WTC11 (cell line): ENCODE measurements around the gene ELAC2. TPM values are rescaled to one million over a fixed set of nuclear protein-coding genes. Genes with fewer than 3 reads are reported as not detected.
A peak's percentile ranks its signal among the peaks of the same experiment; 100 is the strongest.
"Not testable (repeated sequence)": the region's sequence is repeated elsewhere in the genome, so short reads cannot be mapped to it uniquely, and the experiment has no call there.

ENCODE experiments used
- ATAC-seq: fragments of 200-7000 bp; cut with Tn5 transposase; 2 replicates; pipeline ENCODE4 v1.10.0; 2021; ENCODE audit warnings: mild to moderate bottlenecking, moderate library complexity
- CTCF ChIA-PET: fragments of 300-600 bp; sonication (Branson Sonifier 250); formaldehyde crosslinking; loops from one replicate; lab custom pipeline; 2021; ENCODE audit warnings: antibody characterized with exemption; lab: Charles Lee
- POLR2A ChIA-PET: fragments of 350-600 bp; sonication (Branson Sonifier 250); formaldehyde crosslinking; loops from one replicate; lab custom pipeline; 2021; ENCODE audit warnings: antibody characterized with exemption; lab: Charles Lee
- DNase-seq: peaks from one replicate; pipeline ENCODE4 v3.0.0; 2021; ENCODE audit warnings: low spot score
- H3K27ac Mint-ChIP-seq: 2 replicates; pipeline ENCODE4 v1.8.0; 2021; ENCODE audit warnings: mixed read lengths
- H3K27me3 Mint-ChIP-seq: 2 replicates; pipeline ENCODE4 v1.8.0; 2021; ENCODE audit warnings: low read depth, mild to moderate bottlenecking, moderate library complexity, mixed read lengths
- H3K36me3 Mint-ChIP-seq: 2 replicates; pipeline ENCODE4 v1.8.0; 2021; ENCODE audit warnings: mixed read lengths
- H3K4me1 Mint-ChIP-seq: 2 replicates; pipeline ENCODE4 v1.8.0; 2022; ENCODE audit warnings: mixed read lengths
- H3K4me3 Mint-ChIP-seq: 2 replicates; pipeline ENCODE4 v1.8.0; 2021; ENCODE audit warnings: mild to moderate bottlenecking, moderate library complexity, mixed read lengths
- H3K9me3 Mint-ChIP-seq: 2 replicates; pipeline ENCODE4 v1.8.0; 2021; ENCODE audit warnings: mixed read lengths
- ELF4 ChIP-seq: sonication (generic); formaldehyde crosslinking; IDR thresholded peaks from 2 replicates; pipeline ENCODE4 v1.8.1; 2022; ENCODE audit warnings: low read depth, mild to moderate bottlenecking, moderate library complexity, missing genetic modification reagents
- ESRRA ChIP-seq: sonication (generic); formaldehyde crosslinking; IDR thresholded peaks from 2 replicates; pipeline ENCODE4 v1.8.1; 2022; ENCODE audit warnings: mild to moderate bottlenecking, missing genetic modification reagents, borderline replicate concordance
- GRHL2 ChIP-seq: fragments of 250-450 bp; sonication (Bioruptor Pico); IDR thresholded peaks from 2 replicates; pipeline ENCODE4 v1.8.0; 2022; ENCODE audit warnings: mild to moderate bottlenecking, moderate library complexity; ENCODE audit not compliant: insufficient replicate concordance, severe bottlenecking
- HMGA2 ChIP-seq: fragments of 250-450 bp; sonication (Bioruptor Pico); IDR thresholded peaks from 2 replicates; pipeline ENCODE4 v1.4.0; 2021; ENCODE audit warnings: mild to moderate bottlenecking, moderate library complexity
- JAZF1 ChIP-seq: fragments of 250-450 bp; sonication (Bioruptor Pico); IDR thresholded peaks from 2 replicates; pipeline ENCODE4 v1.9.0; 2021; ENCODE audit warnings: moderate library complexity, mild to moderate bottlenecking, inconsistent platforms
- OVOL2 ChIP-seq: fragments of 250-450 bp; sonication (Bioruptor Pico); IDR thresholded peaks from 2 replicates; pipeline ENCODE4 v1.9.0; 2021; ENCODE audit warnings: mild to moderate bottlenecking, borderline replicate concordance
- RELA ChIP-seq: sonication (generic); formaldehyde crosslinking; IDR thresholded peaks from 2 replicates; pipeline ENCODE4 v1.8.1; 2022; ENCODE audit warnings: missing genetic modification reagents, mild to moderate bottlenecking, borderline replicate concordance
- SP1 ChIP-seq: sonication (generic); formaldehyde crosslinking; conservative IDR thresholded peaks from 2 replicates; pipeline ENCODE4 v1.8.1; 2022; ENCODE audit warnings: missing genetic modification reagents
- TCF7 ChIP-seq: sonication (generic); formaldehyde crosslinking; IDR thresholded peaks from 2 replicates; pipeline ENCODE4 v1.8.0; 2022; ENCODE audit warnings: mild to moderate bottlenecking, low read depth, missing genetic modification reagents, moderate library complexity
- TEAD1 ChIP-seq: sonication (generic); formaldehyde crosslinking; IDR thresholded peaks from 2 replicates; pipeline ENCODE4 v1.8.0; 2022; ENCODE audit warnings: mild to moderate bottlenecking, missing genetic modification reagents
- TEAD4 ChIP-seq: sonication (generic); formaldehyde crosslinking; IDR thresholded peaks from 2 replicates; pipeline ENCODE4 v1.8.0; 2022; ENCODE audit warnings: mild to moderate bottlenecking, missing genetic modification reagents
- ZNF219 ChIP-seq: sonication (generic); formaldehyde crosslinking; IDR thresholded peaks from 2 replicates; pipeline ENCODE4 v1.8.0; 2023; ENCODE audit warnings: missing genetic modification reagents, mild to moderate bottlenecking, borderline replicate concordance
- ZNF416 ChIP-seq: fragments of 250-450 bp; sonication (Bioruptor Pico); IDR thresholded peaks from 2 replicates; pipeline ENCODE4 v1.9.0; 2021; ENCODE audit warnings: mild to moderate bottlenecking, inconsistent platforms
- total RNA-seq: library from RNA; stranded (reverse); gene quantifications from 3 replicates; pipeline ENCODE4 v1.2.3, GENCODE V29; 2021
- TF ChIP-seq, protein P1 (sequence below): sonication (generic); formaldehyde crosslinking; IDR thresholded peaks from 2 replicates; pipeline ENCODE4 v1.8.0; 2023; ENCODE audit warnings: missing genetic modification reagents, mild to moderate bottlenecking, borderline replicate concordance
- TF ChIP-seq, protein P2 (sequence below): sonication (generic); formaldehyde crosslinking; IDR thresholded peaks from 2 replicates; pipeline ENCODE4 v1.8.1; 2022; ENCODE audit warnings: missing genetic modification reagents, borderline replicate concordance
- TF ChIP-seq, protein P3 (sequence below): fragments of 250-450 bp; sonication (Bioruptor Pico); IDR thresholded peaks from 2 replicates; pipeline ENCODE4 v1.9.0; 2021; ENCODE audit warnings: mild to moderate bottlenecking
- TF ChIP-seq, protein P4 (sequence below): fragments of 250-450 bp; sonication (Bioruptor Pico); IDR thresholded peaks from 2 replicates; pipeline ENCODE4 v1.8.0; 2021; ENCODE audit warnings: mild to moderate bottlenecking
- TF ChIP-seq, protein P5 (sequence below): sonication (generic); formaldehyde crosslinking; IDR thresholded peaks from 2 replicates; pipeline ENCODE4 v1.8.1; 2022; ENCODE audit warnings: low read depth, missing genetic modification reagents, borderline replicate concordance
- TF ChIP-seq, protein P6 (sequence below): sonication (generic); formaldehyde crosslinking; IDR thresholded peaks from 2 replicates; pipeline ENCODE4 v1.8.0; 2022; ENCODE audit warnings: mild to moderate bottlenecking, missing genetic modification reagents
- TF ChIP-seq, protein P7 (sequence below): sonication (generic); formaldehyde crosslinking; IDR thresholded peaks from 2 replicates; pipeline ENCODE4 v1.8.1; 2023; ENCODE audit warnings: mild to moderate bottlenecking, missing genetic modification reagents
- TF ChIP-seq, protein P8 (sequence below): sonication (generic); formaldehyde crosslinking; IDR thresholded peaks from 2 replicates; pipeline ENCODE4 v1.8.0; 2023; ENCODE audit warnings: missing genetic modification reagents

The ELAC2 gene
- total RNA-seq, 1 experiment from 2014 or later, result 86.9 TPM

DNA sequence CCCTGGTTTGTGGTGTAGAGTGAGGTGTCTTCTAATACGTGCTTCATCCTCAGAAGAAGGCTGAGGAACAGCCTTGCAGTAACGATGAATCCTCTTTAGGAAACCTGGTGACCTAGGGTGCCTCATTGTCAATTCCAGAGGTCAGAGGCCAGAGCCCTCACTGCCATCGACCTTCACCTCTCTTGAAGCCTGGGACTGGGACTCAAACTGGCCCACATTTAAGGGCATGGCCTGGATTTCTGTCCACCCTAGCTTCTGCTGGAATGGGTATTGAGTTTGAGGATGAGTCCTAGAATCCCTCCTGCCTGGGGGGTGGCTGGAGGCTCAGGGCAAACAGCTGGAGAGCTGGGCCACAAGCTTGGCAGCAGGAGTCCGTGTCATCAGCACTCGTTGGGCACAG, 38.6 kb downstream of the ELAC2 start (continued):
- TF ChIP-seq, protein P1, sequence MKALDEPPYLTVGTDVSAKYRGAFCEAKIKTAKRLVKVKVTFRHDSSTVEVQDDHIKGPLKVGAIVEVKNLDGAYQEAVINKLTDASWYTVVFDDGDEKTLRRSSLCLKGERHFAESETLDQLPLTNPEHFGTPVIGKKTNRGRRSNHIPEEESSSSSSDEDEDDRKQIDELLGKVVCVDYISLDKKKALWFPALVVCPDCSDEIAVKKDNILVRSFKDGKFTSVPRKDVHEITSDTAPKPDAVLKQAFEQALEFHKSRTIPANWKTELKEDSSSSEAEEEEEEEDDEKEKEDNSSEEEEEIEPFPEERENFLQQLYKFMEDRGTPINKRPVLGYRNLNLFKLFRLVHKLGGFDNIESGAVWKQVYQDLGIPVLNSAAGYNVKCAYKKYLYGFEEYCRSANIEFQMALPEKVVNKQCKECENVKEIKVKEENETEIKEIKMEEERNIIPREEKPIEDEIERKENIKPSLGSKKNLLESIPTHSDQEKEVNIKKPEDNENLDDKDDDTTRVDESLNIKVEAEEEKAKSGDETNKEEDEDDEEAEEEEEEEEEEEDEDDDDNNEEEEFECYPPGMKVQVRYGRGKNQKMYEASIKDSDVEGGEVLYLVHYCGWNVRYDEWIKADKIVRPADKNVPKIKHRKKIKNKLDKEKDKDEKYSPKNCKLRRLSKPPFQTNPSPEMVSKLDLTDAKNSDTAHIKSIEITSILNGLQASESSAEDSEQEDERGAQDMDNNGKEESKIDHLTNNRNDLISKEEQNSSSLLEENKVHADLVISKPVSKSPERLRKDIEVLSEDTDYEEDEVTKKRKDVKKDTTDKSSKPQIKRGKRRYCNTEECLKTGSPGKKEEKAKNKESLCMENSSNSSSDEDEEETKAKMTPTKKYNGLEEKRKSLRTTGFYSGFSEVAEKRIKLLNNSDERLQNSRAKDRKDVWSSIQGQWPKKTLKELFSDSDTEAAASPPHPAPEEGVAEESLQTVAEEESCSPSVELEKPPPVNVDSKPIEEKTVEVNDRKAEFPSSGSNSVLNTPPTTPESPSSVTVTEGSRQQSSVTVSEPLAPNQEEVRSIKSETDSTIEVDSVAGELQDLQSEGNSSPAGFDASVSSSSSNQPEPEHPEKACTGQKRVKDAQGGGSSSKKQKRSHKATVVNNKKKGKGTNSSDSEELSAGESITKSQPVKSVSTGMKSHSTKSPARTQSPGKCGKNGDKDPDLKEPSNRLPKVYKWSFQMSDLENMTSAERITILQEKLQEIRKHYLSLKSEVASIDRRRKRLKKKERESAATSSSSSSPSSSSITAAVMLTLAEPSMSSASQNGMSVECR, result no peak
- no peak for TF ChIP-seq TEAD4 (CRISPR knock-in tag)
- no peak for TF ChIP-seq ELF4 (CRISPR knock-in tag)
- TF ChIP-seq JAZF1 (CRISPR knock-in tag), result no peak
- no peak for TF ChIP-seq ZNF219 (CRISPR knock-in tag)
- TF ChIP-seq, protein P2, sequence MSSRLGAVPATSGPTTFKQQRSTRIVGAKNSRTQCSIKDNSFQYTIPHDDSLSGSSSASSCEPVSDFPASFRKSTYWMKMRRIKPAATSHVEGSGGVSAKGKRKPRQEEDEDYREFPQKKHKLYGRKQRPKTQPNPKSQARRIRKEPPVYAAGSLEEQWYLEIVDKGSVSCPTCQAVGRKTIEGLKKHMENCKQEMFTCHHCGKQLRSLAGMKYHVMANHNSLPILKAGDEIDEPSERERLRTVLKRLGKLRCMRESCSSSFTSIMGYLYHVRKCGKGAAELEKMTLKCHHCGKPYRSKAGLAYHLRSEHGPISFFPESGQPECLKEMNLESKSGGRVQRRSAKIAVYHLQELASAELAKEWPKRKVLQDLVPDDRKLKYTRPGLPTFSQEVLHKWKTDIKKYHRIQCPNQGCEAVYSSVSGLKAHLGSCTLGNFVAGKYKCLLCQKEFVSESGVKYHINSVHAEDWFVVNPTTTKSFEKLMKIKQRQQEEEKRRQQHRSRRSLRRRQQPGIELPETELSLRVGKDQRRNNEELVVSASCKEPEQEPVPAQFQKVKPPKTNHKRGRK (CRISPR knock-in tag), result no peak
- no peak for TF ChIP-seq GRHL2 (CRISPR knock-in tag)

DNA sequence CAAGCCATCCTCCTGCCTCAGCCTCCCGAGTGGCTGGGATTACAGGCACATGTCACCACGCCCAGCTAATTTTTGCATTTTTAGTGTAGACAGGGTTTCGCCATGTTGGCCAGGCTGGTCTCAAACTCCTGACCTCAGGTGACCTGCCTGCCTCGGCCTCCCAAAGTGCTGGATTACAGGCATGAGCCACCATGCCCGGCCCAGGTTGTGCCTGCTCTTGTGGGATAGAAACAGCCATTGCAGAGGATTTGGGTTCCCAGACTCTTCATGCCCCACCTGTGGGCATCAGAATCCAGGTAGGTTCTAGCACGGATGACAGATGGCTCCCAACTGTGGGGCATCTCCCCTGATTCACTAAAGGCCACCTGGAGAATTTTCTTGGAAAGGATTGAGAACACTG, 39.0 kb downstream of the ELAC2 start:
- H3K9me3 Mint-ChIP-seq, CTCF ChIA-PET, H3K27me3 Mint-ChIP-seq, DNase-seq, H3K27ac Mint-ChIP-seq, H3K4me3 Mint-ChIP-seq, ATAC-seq, POLR2A ChIA-PET: not testable (repeated sequence)
- Mint-ChIP-seq H3K36me3 (peaks cover 10% of the 10 kb centered on the region), H3K4me1 (peaks cover 15% of the 10 kb centered on the region)

DNA sequence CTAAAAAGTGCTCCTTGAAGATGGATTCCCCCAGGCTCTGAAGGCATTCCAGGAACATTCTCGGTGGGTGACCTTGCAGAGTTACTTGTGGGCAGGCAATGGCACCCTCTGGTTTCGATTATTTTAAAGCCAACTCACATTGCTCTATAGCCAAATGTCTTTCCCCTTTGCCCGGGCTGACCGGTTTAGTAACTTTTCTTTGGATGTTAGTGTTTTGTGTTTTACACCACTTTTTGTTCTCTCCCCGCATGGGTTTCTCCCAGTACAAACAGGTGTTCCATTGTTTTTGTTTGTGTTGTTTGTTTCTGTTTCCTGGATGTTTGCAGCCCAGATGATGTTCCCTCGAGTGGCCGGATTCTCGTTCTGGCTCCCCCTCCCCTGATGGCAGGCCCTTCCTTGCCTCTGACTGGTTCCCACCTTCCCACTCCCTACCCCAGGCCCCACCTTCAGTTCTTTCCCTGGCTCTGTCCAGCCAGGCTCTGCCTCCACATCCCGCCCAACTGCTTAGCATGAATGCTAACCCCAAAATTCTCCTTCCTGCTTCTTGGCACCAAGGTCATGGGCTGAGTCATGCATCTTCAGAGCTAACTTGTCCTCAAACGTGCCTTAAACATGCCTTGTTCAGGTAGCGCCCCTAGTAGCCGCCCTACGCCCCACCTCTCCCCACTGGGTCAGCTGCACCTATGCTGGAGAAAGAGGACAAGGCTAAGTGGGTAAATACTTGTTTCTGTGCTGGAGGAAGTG, 40.6 kb downstream of the ELAC2 start:
- ChIA-PET CTCF (interaction anchor here (0.9 to 1.2 kb wide), 3 partner anchors 10 to 235 kb away, joined by 3 to 4 read pairs (median 3); no protein-coding TSS in a partner anchor), POLR2A (no interaction called here)
- Mint-ChIP-seq H3K4me3 (no peak overlapping the region), H3K4me1 (peaks cover 23% of the 10 kb centered on the region), H3K9me3 (no peaks in the 10 kb centered on the region), H3K36me3 (peaks cover 7% of the 10 kb centered on the region), H3K27me3 (no peaks in the 10 kb centered on the region), H3K27ac (peak overlapping the region; percentile 66)
- ATAC-seq, result peak; percentile 69
- DNase-seq, result peak; percentile 30
- TF ChIP-seq ESRRA (no peak), ZNF416 (no peak), OVOL2 (CRISPR knock-in tag) (no peak), ZNF219 (CRISPR knock-in tag) (no peak), SP1 (CRISPR knock-in tag) (no peak), HMGA2 (no peak), TCF7 (no peak), TEAD1 (CRISPR knock-in tag) (no peak), RELA (CRISPR knock-in tag) (no peak)
- TF ChIP-seq, protein P3, sequence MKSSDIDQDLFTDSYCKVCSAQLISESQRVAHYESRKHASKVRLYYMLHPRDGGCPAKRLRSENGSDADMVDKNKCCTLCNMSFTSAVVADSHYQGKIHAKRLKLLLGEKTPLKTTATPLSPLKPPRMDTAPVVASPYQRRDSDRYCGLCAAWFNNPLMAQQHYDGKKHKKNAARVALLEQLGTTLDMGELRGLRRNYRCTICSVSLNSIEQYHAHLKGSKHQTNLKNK (CRISPR knock-in tag), result no peak
- TF ChIP-seq, protein P4, sequence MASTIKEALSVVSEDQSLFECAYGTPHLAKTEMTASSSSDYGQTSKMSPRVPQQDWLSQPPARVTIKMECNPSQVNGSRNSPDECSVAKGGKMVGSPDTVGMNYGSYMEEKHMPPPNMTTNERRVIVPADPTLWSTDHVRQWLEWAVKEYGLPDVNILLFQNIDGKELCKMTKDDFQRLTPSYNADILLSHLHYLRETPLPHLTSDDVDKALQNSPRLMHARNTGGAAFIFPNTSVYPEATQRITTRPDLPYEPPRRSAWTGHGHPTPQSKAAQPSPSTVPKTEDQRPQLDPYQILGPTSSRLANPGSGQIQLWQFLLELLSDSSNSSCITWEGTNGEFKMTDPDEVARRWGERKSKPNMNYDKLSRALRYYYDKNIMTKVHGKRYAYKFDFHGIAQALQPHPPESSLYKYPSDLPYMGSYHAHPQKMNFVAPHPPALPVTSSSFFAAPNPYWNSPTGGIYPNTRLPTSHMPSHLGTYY (CRISPR knock-in tag), result no peak
- TF ChIP-seq, protein P5, sequence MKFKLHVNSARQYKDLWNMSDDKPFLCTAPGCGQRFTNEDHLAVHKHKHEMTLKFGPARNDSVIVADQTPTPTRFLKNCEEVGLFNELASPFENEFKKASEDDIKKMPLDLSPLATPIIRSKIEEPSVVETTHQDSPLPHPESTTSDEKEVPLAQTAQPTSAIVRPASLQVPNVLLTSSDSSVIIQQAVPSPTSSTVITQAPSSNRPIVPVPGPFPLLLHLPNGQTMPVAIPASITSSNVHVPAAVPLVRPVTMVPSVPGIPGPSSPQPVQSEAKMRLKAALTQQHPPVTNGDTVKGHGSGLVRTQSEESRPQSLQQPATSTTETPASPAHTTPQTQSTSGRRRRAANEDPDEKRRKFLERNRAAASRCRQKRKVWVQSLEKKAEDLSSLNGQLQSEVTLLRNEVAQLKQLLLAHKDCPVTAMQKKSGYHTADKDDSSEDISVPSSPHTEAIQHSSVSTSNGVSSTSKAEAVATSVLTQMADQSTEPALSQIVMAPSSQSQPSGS (CRISPR knock-in tag), result no peak
- TF ChIP-seq, protein P6, sequence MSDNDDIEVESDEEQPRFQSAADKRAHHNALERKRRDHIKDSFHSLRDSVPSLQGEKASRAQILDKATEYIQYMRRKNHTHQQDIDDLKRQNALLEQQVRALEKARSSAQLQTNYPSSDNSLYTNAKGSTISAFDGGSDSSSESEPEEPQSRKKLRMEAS (CRISPR knock-in tag), result no peak
- TF ChIP-seq, protein P7, sequence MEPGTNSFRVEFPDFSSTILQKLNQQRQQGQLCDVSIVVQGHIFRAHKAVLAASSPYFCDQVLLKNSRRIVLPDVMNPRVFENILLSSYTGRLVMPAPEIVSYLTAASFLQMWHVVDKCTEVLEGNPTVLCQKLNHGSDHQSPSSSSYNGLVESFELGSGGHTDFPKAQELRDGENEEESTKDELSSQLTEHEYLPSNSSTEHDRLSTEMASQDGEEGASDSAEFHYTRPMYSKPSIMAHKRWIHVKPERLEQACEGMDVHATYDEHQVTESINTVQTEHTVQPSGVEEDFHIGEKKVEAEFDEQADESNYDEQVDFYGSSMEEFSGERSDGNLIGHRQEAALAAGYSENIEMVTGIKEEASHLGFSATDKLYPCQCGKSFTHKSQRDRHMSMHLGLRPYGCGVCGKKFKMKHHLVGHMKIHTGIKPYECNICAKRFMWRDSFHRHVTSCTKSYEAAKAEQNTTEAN, result no peak
- TF ChIP-seq, protein P8, sequence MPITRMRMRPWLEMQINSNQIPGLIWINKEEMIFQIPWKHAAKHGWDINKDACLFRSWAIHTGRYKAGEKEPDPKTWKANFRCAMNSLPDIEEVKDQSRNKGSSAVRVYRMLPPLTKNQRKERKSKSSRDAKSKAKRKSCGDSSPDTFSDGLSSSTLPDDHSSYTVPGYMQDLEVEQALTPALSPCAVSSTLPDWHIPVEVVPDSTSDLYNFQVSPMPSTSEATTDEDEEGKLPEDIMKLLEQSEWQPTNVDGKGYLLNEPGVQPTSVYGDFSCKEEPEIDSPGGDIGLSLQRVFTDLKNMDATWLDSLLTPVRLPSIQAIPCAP, result no peak
